8988T (cell line): ENCODE data around the gene DPM3.
A peak's percentile ranks its signal among the peaks of the same experiment; 100 is the strongest.
"Not testable (repeated sequence)": the region's sequence is repeated elsewhere in the genome, so short reads cannot be mapped to it uniquely, and the experiment has no call there.

Source experiments
- DNase-seq: peaks from one replicate; pipeline ENCODE4 v3.0.0; 2011

The DPM3 gene

GRCh38 chr1:155139895-155140629, at the start of gene DPM3:
Gene DPM3 (minus strand): TSS chr1:155140531. CDS start chr1:155140240, 291 bp downstream.
- DNase-seq, result peak; percentile 66

DNA sequence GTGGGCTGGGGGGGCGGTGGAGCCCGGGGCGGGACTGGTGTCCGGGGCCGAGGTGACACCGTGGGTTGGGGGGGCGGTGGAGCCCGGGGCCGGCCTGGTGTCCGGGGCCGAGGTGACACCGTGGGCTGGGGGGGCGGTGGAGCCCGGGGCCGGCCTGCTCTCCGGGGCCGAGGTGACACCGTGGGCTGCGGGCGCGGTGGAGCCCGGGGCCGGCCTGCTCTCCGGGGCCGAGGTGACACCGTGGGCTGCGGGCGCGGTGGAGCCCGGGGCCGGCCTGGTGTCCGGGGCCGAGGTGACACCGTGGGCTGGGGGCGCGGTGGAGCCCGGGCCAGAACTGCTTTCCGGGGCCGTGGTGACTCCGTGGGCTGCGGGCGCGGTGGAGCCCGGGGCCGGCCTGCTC, 49.6 kb upstream of the DPM3 start:
- not testable (repeated sequence) for DNase-seq

DNA sequence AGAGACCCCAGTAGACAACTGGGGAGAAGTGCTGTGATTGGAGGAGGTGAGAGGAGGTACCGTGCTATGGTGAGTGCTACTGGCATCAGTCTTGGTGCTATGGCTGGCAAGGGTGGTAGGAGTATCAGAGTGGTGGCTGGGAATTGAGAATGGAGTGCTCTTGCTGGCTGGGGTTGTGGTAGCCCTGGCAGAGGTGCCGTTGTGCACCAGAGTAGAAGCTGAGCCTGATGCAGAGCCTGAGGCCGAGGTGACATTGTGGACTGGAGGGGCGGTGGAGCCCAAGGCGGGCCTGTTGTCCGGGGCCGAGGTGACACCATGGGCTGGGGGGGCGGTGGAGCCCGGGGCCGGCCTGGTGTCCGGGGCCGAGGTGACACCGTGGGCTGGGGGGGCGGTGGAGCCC, 47.9 kb upstream of the DPM3 start:
- peak; percentile 12 for DNase-seq

GRCh38 chr1:155187456-155187891, 47.1 kb upstream of the DPM3 start:
- DNase-seq, result peak; percentile 24

GRCh38 chr1:155186794-155187455, 46.6 kb upstream of the DPM3 start:
- DNase-seq, result peak; percentile 26

DNA sequence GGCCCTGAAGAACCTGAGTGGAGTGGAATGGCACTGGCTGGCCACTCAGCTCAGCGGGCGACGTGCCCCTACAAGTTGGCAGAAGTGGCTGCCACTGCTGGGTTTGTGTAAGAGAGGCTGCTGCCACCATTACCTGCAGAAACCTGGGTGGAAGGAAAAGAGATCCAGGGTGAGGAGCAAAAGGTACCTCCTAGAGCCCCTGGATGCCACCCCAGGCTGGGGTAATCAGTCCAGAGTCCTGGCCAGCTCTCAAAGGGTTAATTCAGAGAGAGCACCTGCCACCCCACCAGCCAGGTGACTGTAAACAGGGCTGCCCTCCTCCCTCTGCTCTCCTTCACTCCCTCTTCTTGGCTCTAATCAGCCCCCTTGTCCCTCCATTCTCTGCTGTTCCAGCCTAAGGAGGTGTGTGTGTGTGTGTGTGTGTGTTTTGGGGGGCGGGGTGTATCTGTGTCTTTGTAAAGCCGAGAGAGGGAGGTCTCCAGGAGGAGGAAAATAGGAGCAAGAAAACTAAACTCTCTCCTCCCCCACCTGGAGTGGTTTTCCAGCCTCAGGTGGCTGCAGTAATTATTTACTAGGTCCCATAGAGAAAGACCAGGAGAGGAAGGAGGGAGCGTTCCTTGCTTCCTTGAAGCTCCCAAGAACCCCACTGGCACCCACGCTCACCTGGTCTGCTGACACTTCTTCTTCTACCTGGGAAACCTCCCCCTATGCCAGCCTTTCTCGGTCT, 45.9 kb upstream of the DPM3 start:
- peak; percentile 20 for DNase-seq

DNA sequence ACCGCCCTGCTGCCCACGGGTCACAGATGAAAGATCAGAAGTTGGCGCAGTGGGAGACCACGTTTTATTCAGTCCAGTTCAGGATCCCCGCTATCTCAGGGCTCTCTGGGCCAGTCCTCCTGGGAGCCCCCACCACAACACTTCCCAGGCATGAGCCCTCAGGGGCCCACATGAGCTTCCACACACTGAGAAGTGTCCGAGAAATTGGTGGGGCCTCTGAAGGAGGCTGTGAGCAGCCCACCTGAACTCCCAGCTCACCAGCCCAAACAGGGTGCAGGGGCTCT, 45.4 kb upstream of the DPM3 start:
- no peak for DNase-seq

DNA sequence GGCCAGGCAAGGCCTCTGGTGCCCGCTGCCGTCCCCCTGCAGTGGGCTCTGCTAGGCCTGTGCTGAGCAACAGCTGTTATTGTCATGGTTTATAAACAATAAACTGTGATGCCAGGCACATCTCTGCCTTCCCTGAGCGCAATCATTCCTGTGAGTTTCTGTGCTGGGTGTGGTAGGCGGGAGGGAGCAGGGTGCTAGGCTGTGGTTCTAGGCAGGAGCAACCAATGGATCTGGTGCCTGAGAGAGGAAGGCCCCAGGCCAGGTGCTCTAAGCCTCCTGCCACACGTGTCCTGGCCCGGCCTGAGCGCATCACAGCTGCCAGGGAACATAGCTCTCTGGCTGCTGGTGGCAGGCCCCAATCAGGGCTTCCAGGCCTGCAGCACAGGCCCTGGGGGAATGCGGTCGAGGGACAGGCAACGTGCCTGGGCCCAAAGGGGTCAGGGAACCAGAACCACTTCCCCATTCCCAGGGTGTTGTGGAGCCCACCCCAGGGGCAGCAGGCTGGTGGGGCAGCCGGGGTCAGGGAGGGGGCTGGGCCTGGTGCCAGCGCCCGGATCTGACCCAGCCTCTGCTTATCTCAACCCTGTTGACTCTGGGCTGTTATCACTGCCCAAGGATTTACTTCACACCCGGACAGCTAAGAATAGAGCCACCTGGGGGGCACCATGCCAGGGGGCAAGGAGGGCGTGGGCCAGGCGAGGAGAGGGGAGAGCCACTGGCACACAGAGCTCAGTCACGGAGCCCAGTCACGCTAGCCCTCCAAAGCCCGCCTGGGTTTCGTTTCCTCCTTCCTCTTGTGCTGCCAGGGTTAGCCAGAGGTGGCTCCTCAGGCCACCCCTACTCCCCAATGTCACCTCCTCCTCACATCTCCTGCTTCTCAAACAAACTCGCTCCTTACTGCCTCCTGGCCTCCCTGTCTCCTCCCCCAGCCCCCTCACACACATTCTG, 44.8 kb upstream of the DPM3 start:
- DNase-seq, result no peak

- DNase-seq, result peak; percentile 9
Measured at GRCh38 chr1:155184351-155184811, 44.0 kb upstream of the DPM3 start.

DNA sequence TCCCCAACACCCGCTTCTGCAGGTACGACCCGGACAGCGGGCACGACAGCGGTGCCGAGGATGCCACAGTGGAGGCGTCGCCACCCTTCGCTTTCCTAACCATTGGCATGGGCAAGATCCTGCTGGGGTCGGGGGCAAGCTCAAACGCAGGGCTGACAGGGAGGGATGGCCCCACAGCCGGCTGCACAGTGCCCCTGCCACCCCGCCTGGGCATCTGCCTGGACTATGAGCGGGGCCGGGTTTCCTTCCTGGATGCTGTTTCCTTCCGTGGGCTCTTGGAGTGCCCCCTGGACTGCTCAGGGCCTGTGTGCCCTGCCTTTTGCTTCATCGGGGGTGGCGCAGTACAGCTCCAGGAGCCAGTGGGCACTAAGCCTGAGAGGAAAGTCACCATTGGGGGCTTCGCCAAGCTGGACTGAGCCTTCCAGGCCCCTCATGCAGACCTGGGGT, 43.5 kb upstream of the DPM3 start:
- DNase-seq, result peak; percentile 14

DNA sequence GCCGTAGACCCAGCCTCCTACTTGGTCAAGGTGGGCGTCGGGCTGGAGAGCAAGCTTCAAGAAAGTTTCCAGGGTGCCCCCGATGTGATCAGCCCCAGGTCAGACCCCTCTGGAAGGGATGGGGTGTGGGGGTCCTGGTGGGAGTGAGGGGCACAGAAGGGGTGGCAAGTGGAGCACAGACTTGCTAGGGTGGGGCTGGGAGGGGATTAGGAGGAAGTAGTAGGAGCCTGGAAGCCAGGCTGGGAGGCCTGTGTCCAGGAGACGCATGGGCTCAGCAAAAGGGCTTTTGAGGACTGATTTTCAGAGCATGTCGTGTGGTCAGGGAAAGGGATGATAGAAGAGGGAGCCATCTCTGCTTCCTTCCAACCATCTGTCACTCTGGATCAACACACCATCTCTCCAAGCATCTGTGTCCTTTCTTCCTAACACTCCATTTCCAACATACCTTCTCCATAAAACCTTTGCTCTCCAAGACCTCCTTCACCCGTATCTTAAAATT, 41.8 kb upstream of the DPM3 start:
- DNase-seq, result no peak

- DNase-seq, result no peak
Measured at GRCh38 chr1:155181371-155182051, 41.2 kb upstream of the DPM3 start.

- peak; percentile 31 for DNase-seq
Measured at GRCh38 chr1:155179112-155180031, 39.0 kb upstream of the DPM3 start.

DNA sequence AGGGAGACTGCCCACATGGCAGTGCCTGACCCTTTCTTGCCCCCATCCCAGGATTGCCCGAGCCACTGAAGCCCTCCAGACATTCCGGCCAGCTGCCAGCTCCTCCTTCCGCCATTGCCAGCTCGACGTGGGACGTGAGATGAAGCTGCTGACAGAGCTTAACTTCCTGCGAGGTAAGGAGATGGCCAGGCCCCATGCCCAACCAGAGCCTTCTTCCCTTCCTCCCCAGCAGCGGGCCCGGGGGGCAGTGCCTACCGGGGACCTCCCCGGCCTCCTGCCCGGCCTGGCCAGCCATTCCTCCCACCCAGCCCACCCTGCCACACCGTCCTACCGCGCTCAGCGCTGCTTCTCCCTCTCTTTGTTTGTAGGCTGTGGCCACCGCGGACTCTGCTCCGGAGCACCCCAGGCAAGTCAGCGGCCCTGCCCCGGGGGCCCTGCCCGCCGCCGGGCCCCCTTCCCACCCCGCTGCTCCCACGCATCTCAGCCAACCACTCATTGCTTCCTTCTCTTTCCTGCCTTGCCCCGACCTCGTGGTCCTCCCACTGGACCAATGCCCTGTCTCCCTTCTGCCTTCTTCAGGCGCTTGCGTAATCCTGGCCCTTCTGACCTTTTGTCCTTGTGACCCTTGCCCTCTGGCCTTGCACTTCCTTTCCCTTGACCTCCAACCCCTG, 38.2 kb upstream of the DPM3 start:
- DNase-seq, result peak; percentile 18

DNA sequence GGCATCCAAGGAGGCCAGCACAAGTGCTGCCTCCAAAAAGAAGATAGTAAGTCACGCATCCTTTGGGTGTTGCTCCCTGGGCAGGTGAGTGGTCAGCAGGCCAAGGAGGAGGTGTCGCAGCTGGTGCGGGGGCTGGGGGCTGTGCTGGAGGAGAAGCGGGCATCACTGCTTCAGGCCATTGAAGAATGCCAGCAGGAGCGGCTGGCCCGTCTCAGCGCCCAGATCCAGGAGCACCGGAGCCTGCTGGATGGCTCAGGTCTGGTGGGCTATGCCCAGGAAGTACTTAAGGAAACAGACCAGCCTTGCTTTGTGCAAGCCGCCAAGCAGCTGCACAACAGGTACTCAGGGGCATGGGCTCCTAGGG, 37.6 kb upstream of the DPM3 start:
- no peak for DNase-seq

- peak; percentile 24 for DNase-seq
Measured at GRCh38 chr1:155177192-155177917, 37.0 kb upstream of the DPM3 start.

GRCh38 chr1:155176544-155177071, 36.3 kb upstream of the DPM3 start:
- peak; percentile 99 for DNase-seq

- DNase-seq, result peak; percentile 79
Measured at GRCh38 chr1:155175927-155176371, 35.6 kb upstream of the DPM3 start.

- DNase-seq, result no peak
Measured at GRCh38 chr1:155175281-155175926, 35.1 kb upstream of the DPM3 start.
